ENCODE results near the gene ARID1B. TPM values are rescaled to one million over a fixed set of nuclear protein-coding genes. Genes with fewer than 3 reads are reported as not detected.

Gene ARID1B
- total and polyA plus RNA-seq, 2 of the 4 experiments (the other 2 are of a cell fraction), result 14.5 to 20.1 TPM

DNA sequence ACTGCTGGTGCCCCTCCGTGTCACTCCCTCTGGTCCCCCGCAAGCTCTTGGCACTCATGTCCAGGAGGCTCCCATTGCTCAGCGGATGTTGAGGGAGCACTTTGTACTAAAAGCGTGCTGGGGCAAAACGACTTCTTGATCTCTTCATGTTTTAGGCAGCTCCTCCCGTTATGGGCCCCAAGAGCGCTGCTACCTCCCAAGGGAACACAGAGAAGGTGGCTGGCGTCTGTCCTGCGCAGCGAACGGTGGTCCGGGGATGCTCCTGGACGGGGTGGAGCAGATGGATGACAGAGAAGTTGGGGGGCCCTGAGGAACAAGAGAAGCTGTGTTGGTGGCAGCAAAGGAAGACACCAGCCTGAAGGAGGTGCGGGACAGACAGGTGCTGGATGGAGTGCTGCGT, 446.3 kb downstream of the ARID1B start:
- WGBS, 2 experiments (ENCODE audit: extremely low coverage in 2 of 2, insufficient read length in 1 of 2), result 100% methylated on average over 2 of the region's 15 CpGs; no CpG with 5 or more reads in 1 of the 2 experiments
- Histone ChIP-seq H3K14ac (replicated peaks; ENCODE audit: low read depth, low read length) (no peak overlapping the region), H4K91ac (ENCODE audit: insufficient read depth, low read depth, low read length) (no peak overlapping the region), H3K9me1 (ENCODE audit: insufficient read depth, low read length) (peaks cover 12% of the 10 kb centered on the region), H2BK120ac (ENCODE audit: low read depth, low read length) (no peak overlapping the region), H3K9ac (ENCODE audit: low read depth, low read length) (no peak overlapping the region), H2BK15ac (ENCODE audit: low read depth, low read length) (no peak overlapping the region), H3K36me3 (ENCODE audit: control insufficient read depth, insufficient read depth, low read length) (no peaks in the 10 kb centered on the region), H3K27ac (ENCODE audit: insufficient read depth, low read length) (no peak overlapping the region), H3K4ac (ENCODE audit: low read depth, low read length) (no peak overlapping the region), H3K4me2 (ENCODE audit: low read depth, low read length) (no peak overlapping the region), H4K8ac (ENCODE audit: low read depth in 2 of 2, low read length in 2 of 2) (no peak overlapping the region), H3K23ac (ENCODE audit: low read depth, low read length) (no peak overlapping the region), H2BK20ac (ENCODE audit: low read depth, low read length) (no peak overlapping the region), H3K4me1 (ENCODE audit: control insufficient read depth, insufficient read depth, low read length) (peaks cover 8% of the 10 kb centered on the region), H3K4me3 (ENCODE audit: insufficient read depth, low read depth, low read length) (no peak overlapping the region), H4K5ac (ENCODE audit: low read depth, low read length) (no peak overlapping the region), H3K27me3 (ENCODE audit: control insufficient read depth, insufficient read depth, low read length) (no peaks in the 10 kb centered on the region), H3K9me3 (ENCODE audit: control insufficient read depth, insufficient read depth, low read length) (no peaks in the 10 kb centered on the region), H3K56ac (ENCODE audit: extremely low read depth, insufficient read depth, low read length) (no peak overlapping the region), H3K79me1 (ENCODE audit: low read depth in 1 of 2, low read length in 2 of 2) (peaks cover 0 to 8% of the 10 kb centered on the region in 2 experiments; a peak in 1 of 4 replicates), H4K20me1 (ENCODE audit: insufficient read depth, low read length) (no peaks in the 10 kb centered on the region), H2AK9ac (replicated peaks; ENCODE audit: low read depth, low read length, poor library complexity) (no peak overlapping the region), H2AFZ (replicated peaks; ENCODE audit: low read length, poor library complexity) (no peak overlapping the region), H3K18ac (ENCODE audit: low read depth, low read length) (no peak overlapping the region), H2BK5ac (ENCODE audit: low read depth, low read length, poor library complexity, severe bottlenecking) (no peak overlapping the region), H2AK5ac (ENCODE audit: low read depth, low read length) (no peak overlapping the region)
- dilution Hi-C loops (cut with HindIII; ENCODE audit: low sequenced_read_pairs, unreplicated experiment) (no loop called here), in situ Hi-C loops (cut with MboI; ENCODE audit: low sequenced_read_pairs) (no loop called here), intact Hi-C loops (cut with micrococcal nuclease) (no loop called here)
- POLR2A ChIA-PET (ENCODE audit: unreplicated experiment), result no interaction called here
- CTCF ChIA-PET, result no interaction called here
- TF ChIP-seq FOS (IDR thresholded peaks at IDR 0.05; ENCODE audit: low read depth, low read length) (no peak), NFE2L2 (IDR thresholded peaks at IDR 0.05; ENCODE audit: low read depth, low read length) (no peak), MXI1 (IDR thresholded peaks at IDR 0.05; ENCODE audit: borderline replicate concordance, low read depth, low read length) (no peak), RCOR1 (IDR thresholded peaks at IDR 0.05; ENCODE audit: insufficient replicate concordance, low read length) (no peak), BHLHE40 (IDR thresholded peaks at IDR 0.05; ENCODE audit: low read depth, low read length) (no peak), RAD21 (IDR thresholded peaks at IDR 0.05; ENCODE audit: low read length) (no peak), SMC3 (IDR thresholded peaks at IDR 0.05; ENCODE audit: low read depth, low read length) (no peak), MAFK (IDR thresholded peaks at IDR 0.05; ENCODE audit: low read depth, low read length) (no peak), MAZ (IDR thresholded peaks at IDR 0.05; ENCODE audit: borderline replicate concordance, low read depth, low read length) (no peak), CEBPB (IDR thresholded peaks at IDR 0.05; ENCODE audit: low read depth, low read length) (no peak), RFX5 (IDR thresholded peaks at IDR 0.05; ENCODE audit: low read depth, low read length) (no peak), CHD1 (IDR thresholded peaks at IDR 0.05; ENCODE audit: low read depth, low read length) (no peak)
- TF ChIP-seq, protein P1, sequence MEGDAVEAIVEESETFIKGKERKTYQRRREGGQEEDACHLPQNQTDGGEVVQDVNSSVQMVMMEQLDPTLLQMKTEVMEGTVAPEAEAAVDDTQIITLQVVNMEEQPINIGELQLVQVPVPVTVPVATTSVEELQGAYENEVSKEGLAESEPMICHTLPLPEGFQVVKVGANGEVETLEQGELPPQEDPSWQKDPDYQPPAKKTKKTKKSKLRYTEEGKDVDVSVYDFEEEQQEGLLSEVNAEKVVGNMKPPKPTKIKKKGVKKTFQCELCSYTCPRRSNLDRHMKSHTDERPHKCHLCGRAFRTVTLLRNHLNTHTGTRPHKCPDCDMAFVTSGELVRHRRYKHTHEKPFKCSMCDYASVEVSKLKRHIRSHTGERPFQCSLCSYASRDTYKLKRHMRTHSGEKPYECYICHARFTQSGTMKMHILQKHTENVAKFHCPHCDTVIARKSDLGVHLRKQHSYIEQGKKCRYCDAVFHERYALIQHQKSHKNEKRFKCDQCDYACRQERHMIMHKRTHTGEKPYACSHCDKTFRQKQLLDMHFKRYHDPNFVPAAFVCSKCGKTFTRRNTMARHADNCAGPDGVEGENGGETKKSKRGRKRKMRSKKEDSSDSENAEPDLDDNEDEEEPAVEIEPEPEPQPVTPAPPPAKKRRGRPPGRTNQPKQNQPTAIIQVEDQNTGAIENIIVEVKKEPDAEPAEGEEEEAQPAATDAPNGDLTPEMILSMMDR (conservative IDR thresholded peaks at IDR 0.05; ENCODE audit: low read depth, low read length), result no peak
- TF ChIP-seq, protein P2, sequence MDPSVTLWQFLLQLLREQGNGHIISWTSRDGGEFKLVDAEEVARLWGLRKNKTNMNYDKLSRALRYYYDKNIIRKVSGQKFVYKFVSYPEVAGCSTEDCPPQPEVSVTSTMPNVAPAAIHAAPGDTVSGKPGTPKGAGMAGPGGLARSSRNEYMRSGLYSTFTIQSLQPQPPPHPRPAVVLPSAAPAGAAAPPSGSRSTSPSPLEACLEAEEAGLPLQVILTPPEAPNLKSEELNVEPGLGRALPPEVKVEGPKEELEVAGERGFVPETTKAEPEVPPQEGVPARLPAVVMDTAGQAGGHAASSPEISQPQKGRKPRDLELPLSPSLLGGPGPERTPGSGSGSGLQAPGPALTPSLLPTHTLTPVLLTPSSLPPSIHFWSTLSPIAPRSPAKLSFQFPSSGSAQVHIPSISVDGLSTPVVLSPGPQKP (IDR thresholded peaks at IDR 0.05; ENCODE audit: borderline replicate concordance, low read depth, low read length), result no peak
- TF ChIP-seq, protein P3, sequence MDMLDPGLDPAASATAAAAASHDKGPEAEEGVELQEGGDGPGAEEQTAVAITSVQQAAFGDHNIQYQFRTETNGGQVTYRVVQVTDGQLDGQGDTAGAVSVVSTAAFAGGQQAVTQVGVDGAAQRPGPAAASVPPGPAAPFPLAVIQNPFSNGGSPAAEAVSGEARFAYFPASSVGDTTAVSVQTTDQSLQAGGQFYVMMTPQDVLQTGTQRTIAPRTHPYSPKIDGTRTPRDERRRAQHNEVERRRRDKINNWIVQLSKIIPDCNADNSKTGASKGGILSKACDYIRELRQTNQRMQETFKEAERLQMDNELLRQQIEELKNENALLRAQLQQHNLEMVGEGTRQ (IDR thresholded peaks at IDR 0.05; ENCODE audit: low read depth, low read length), result no peak
- ATAC-seq (ENCODE audit: low read depth) (no peak), DNase-seq (no peak)
- BruUV-seq (replicated peaks), result no TSS peak

Data from IMR-90 (cell line).